ENCODE results near the gene CHAF1A. TPM values are rescaled to one million over a fixed set of nuclear protein-coding genes. Genes with fewer than 3 reads are reported as not detected.

The CHAF1A gene
- total RNA-seq, 1 donor from 2014 or later: 6.3 TPM

DNA sequence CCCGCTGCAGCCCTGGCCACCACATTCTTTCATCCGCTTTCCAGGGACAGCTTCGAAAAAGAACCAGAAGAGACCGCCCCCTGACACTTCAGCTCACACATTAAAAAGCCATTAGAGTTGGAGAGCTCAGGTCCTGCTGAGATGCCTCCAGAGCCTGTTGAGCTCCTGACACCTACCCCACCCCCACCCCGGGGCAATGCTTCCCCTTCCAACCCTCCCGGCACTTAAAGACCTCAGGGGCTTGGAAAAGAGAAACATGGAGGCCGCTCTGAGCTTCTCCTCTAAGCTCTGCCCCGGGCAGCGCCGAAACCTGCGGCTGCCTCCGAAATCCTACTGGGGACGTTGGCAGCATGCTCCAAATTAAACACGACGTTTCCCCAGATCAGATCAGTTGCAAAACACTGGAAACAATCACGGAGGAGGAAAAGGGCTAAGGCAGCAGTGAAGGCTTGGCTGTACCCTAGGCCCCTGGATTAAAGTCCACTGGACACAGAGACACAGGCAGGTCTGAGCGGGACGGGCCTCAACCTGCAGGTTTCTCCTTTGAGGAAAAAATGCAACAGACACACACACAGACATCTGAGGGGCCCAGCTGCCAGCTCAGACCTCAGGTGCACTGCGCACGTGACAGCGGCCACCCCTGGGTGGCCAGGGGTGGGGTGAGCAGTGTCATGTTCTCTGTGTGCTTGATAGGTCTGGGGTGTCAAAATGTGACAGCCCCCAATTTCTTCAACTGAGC, 11.7 kb upstream of the CHAF1A start:
- H3K4me1 ChIP-seq (ENCODE audit: control insufficient read depth in 3 of 3, insufficient read depth in 3 of 3, low read length in 3 of 3): peaks cover 54 to 76% (median 57%) of the 10 kb centered on the region in 3 donors

DNA sequence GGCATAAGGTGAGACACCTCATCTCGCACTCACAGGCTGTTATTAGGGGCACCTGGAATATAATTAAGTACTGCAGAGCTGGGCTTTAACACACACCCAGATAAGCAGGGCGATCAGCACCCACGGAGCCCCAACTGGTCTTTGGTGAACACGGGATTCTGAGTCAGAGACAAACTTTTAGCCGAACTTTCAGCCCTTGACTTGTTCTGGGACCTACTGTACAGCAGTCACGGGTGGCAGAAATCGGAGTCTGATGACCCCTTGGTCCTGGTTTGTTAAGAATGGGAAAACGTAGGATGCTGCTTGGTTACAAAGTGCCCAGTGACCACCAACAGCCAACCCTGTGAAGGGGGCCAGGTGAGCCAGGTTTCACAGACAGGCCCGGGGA, 11.1 kb upstream of the CHAF1A start:
- peak overlapping the region; percentile 83 for H3K27ac ChIP-seq (ENCODE audit: low read depth, low read length)
- peaks cover 54 to 76% (median 57%) of the 10 kb centered on the region in 3 donors for H3K4me1 ChIP-seq (ENCODE audit: control insufficient read depth in 3 of 3, insufficient read depth in 3 of 3, low read length in 3 of 3)
- peaks cover 0 to 5% (median 3%) of the 10 kb centered on the region in 3 donors for H3K36me3 ChIP-seq (ENCODE audit: control insufficient read depth in 3 of 3, insufficient read depth in 3 of 3, low read length in 3 of 3)
- peak overlapping the region; percentile 45 to 71 (median 47) for H3K9ac ChIP-seq (ENCODE audit: low read depth in 1 of 3, low read length in 3 of 3)
- peak overlapping the region; percentile 4 to 40 (median 17) for H3K4me3 ChIP-seq (ENCODE audit: low read length in 3 of 3)
- no peaks in the 10 kb centered on the region for H3K9me3 ChIP-seq (ENCODE audit: control insufficient read depth in 3 of 3, low read length in 3 of 3)
- H3K27me3 ChIP-seq (ENCODE audit: control insufficient read depth in 3 of 3, insufficient read depth in 3 of 3, low read length in 3 of 3): no peaks in the 10 kb centered on the region

More for the DNA sequence above, 11.7 kb upstream of the CHAF1A start:
- Histone ChIP-seq H3K27me3 (ENCODE audit: control insufficient read depth in 3 of 3, insufficient read depth in 3 of 3, low read length in 3 of 3) (no peaks in the 10 kb centered on the region), H3K9me3 (ENCODE audit: control insufficient read depth in 3 of 3, low read length in 3 of 3) (no peaks in the 10 kb centered on the region), H3K9ac (ENCODE audit: low read depth in 1 of 3, low read length in 3 of 3) (peak overlapping the region; percentile 44 to 71 (median 45)), H3K4me3 (ENCODE audit: low read length in 3 of 3) (peak overlapping the region; percentile 29 to 46 (median 40)), H3K27ac (ENCODE audit: low read depth, low read length) (peak overlapping the region; percentile 83), H3K36me3 (ENCODE audit: control insufficient read depth in 3 of 3, insufficient read depth in 3 of 3, low read length in 3 of 3) (peaks cover 0 to 5% (median 3%) of the 10 kb centered on the region in 3 donors)

DNA sequence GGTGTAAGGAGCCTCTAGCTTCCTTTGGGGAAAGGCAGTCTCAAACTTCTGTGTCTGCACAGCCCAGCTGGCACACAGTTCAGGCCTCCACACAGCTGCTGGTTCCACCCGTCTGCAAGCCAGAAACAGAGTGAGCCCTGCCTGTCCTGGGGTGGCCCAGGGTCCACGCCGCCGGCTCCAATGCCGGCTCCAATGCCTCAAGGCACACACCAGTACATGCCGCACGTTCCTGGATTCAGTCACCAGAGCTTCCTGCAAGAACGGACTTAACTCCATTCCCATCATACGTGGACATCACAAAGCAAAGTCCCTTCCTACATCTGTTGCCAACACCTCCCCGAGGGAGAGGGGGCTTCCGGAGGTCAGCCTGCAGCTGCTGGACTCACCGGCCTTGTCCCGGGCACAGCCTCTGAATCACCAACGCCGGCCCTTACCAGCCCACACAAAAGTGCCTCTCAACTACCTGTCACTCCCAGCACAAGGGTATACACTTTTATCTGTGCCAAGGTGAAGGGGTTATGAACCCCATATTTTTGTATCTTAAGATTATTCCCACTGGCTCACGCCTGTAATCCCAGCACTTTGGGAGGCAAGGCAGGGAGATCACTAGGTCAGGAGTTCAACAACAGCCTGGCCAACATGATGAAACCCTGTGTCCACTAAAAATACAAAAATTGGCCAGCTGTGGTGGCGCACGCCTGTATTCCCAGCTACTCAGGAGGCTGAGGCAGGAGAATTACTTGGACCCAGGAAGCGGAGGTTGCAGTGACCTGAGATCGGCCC, 10.5 kb upstream of the CHAF1A start:
- no peaks in the 10 kb centered on the region for H3K9me3 ChIP-seq (ENCODE audit: control insufficient read depth in 3 of 3, low read length in 3 of 3)
- peaks cover 0 to 5% (median 3%) of the 10 kb centered on the region in 3 donors for H3K36me3 ChIP-seq (ENCODE audit: control insufficient read depth in 3 of 3, insufficient read depth in 3 of 3, low read length in 3 of 3)
- peaks cover 58 to 77% (median 58%) of the 10 kb centered on the region in 3 donors for H3K4me1 ChIP-seq (ENCODE audit: control insufficient read depth in 3 of 3, insufficient read depth in 3 of 3, low read length in 3 of 3)
- H3K9ac ChIP-seq (ENCODE audit: low read depth in 1 of 3, low read length in 3 of 3): peak overlapping the region; percentile 45 to 71 (median 47)
- peak overlapping the region; percentile 4 to 35 (median 17) for H3K4me3 ChIP-seq (ENCODE audit: low read length in 3 of 3)
- peak overlapping the region; percentile 83 for H3K27ac ChIP-seq (ENCODE audit: low read depth, low read length)
- no peaks in the 10 kb centered on the region for H3K27me3 ChIP-seq (ENCODE audit: control insufficient read depth in 3 of 3, insufficient read depth in 3 of 3, low read length in 3 of 3)

DNA sequence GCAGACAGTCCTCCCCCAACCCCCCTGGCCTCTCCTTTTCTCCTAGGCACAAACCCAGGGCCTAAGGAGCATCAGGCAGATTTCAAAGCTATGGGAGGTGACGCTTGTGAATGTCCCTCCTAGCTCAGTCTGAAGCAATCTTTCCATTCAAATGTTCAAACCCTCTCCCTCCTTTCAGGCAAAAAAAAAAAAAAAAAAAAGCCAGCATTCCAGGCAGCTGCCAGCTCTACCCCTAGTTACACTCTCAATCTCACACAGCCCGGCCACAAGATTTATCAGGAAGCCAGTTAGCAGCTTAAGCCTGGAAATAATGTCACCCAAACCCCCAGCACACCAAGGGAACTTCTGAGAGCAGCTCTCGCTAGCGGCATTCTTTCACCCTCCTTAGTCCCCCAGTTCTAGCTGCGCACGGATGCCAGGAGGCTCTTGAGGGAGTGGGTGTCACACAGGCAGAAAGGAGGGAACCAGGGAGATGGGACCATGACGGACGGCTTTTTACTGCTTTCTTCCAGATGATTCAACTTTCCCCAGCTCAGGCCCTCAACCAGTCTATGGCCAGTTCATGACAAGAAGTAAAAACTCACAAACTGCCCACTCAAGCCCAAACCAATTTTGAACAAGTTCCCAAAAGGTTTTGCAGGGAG, 8.4 kb upstream of the CHAF1A start:
- Histone ChIP-seq H3K9ac (ENCODE audit: low read depth in 1 of 3, low read length in 3 of 3) (no peak overlapping the region), H3K36me3 (ENCODE audit: control insufficient read depth in 3 of 3, insufficient read depth in 3 of 3, low read length in 3 of 3) (peaks cover 0 to 7% (median 3%) of the 10 kb centered on the region in 3 donors), H3K4me3 (ENCODE audit: low read length in 3 of 3) (no peak overlapping the region)

DNA sequence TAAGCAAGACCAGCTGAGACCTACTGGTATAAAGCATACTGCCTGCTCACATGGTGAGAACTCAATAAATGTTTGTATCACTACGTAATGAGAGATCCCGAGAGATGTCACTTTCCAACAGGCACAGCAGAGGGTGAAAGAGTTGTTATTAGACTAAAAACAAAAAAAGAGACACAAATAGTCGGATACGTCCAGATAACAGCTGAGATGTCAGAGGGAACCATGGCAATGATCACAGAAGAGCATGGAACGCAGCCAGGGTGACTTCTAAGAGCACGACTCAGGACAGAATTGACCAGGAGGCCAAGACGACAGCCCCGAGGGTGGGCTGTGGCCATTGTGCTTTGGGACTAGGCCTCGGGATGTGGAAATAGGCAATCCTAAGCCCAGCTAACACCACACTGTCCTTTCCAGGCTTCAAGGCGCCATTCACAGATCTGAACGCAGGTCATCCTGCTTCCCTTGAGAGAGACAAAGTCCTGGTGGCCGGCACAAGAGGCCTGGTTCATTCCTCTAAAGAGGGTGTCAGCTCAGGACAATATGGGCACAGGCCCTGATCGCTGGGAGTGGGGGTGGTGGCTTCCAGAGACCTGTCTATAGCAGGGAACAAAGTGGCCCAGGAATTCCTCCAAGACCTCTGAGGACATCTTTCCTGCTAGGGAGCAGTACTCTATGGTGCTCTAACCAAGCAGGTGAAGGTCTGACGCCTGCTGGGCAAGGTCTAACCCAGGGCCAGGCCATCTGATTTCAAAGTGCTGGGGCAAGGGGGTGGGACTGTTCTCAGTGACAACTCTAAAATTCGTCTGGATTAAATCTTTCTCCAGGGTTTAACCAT, 5.3 kb upstream of the CHAF1A start:
- Histone ChIP-seq H3K36me3 (ENCODE audit: control insufficient read depth in 3 of 3, insufficient read depth in 3 of 3, low read length in 3 of 3) (peaks cover 0 to 7% (median 3%) of the 10 kb centered on the region in 3 donors), H3K27me3 (ENCODE audit: control insufficient read depth in 3 of 3, insufficient read depth in 3 of 3, low read length in 3 of 3) (no peaks in the 10 kb centered on the region), H3K9me3 (ENCODE audit: control insufficient read depth in 3 of 3, low read length in 3 of 3) (no peaks in the 10 kb centered on the region), H3K4me1 (ENCODE audit: control insufficient read depth in 3 of 3, insufficient read depth in 3 of 3, low read length in 3 of 3) (peaks cover 39 to 68% (median 43%) of the 10 kb centered on the region in 3 donors), H3K4me3 (ENCODE audit: low read length in 3 of 3) (peak overlapping the region in 1 of 3 donors; percentile 17), H3K27ac (ENCODE audit: low read depth, low read length) (peak overlapping the region; percentile 57), H3K9ac (ENCODE audit: low read depth in 1 of 3, low read length in 3 of 3) (peak overlapping the region; percentile 33 to 62 (median 43))

More for the DNA sequence above, 8.4 kb upstream of the CHAF1A start:
- Histone ChIP-seq H3K4me1 (ENCODE audit: control insufficient read depth in 3 of 3, insufficient read depth in 3 of 3, low read length in 3 of 3) (peaks cover 58 to 80% (median 62%) of the 10 kb centered on the region in 3 donors), H3K27ac (ENCODE audit: low read depth, low read length) (peak overlapping the region; percentile 44), H3K9me3 (ENCODE audit: control insufficient read depth in 3 of 3, low read length in 3 of 3) (no peaks in the 10 kb centered on the region), H3K27me3 (ENCODE audit: control insufficient read depth in 3 of 3, insufficient read depth in 3 of 3, low read length in 3 of 3) (no peaks in the 10 kb centered on the region)

DNA sequence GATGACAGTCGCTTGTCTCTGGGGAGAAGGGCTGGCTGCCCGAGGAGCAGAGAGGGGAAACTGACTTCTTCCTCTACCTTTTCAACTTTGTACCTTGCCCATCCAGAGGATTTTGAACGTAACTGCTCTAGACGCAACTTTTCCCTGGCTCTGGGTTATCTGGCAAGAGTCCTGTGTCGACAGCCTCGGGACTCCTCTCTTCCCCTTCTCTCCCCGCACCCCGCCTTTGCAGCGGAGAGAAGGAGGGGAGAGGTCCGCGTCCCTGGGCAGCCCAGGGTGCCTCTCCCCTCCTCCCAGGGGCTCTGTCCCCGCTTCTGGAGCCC, 2.7 kb upstream of the CHAF1A start:
- H3K36me3 ChIP-seq (ENCODE audit: control insufficient read depth in 3 of 3, insufficient read depth in 3 of 3, low read length in 3 of 3): peaks cover 0 to 7% (median 3%) of the 10 kb centered on the region in 3 donors
- no peaks in the 10 kb centered on the region for H3K27me3 ChIP-seq (ENCODE audit: control insufficient read depth in 3 of 3, insufficient read depth in 3 of 3, low read length in 3 of 3)
- H3K9me3 ChIP-seq (ENCODE audit: control insufficient read depth in 3 of 3, low read length in 3 of 3): no peaks in the 10 kb centered on the region
- peak overlapping the region; percentile 94 for H3K27ac ChIP-seq (ENCODE audit: low read depth, low read length)
- peaks cover 39 to 60% (median 44%) of the 10 kb centered on the region in 3 donors for H3K4me1 ChIP-seq (ENCODE audit: control insufficient read depth in 3 of 3, insufficient read depth in 3 of 3, low read length in 3 of 3)
- peak overlapping the region; percentile 54 to 92 (median 90) for H3K9ac ChIP-seq (ENCODE audit: low read depth in 1 of 3, low read length in 3 of 3)
- H3K4me3 ChIP-seq (ENCODE audit: low read length in 3 of 3): peak overlapping the region; percentile 73 to 91 (median 84)

DNA sequence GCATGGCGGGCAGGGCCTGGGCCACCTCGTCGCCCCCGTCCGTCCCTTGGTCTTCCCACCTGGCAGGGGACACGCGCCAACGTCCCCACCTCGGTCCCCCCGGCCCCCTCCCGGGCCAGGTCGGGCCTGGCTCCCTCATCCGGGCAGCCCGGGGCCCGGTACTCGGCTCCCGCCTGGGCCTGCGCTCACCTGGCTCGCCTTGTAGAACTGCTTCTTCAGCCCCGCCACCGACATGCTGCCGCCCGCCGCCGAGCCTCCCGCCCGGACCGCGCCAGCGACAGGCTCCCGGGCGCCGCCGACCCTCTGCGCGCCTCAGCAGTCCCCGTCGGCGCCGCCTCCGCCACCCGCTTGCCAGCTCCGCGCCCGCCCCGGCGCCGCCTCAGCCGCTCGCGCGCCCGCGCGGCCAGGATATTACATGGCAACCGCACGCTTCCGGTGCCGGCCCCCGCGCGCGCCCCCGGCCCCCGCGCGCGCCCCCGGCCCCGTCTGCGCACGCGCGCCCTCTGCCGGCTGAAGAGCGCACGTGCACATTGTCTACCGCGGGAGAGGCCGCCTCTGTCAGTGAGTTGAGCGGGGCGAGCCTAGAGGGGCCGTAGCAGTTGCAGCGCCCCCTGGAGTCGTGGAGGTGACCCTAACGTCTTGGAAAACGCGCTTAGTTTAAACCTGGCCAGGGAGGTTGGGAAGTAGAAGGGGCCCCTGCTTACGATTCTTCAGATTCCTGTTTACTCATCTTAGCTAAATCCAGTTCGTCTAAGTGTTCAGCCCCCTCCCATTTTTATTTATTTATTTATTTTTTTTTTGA, 2.1 kb upstream of the CHAF1A start, which contains the start of gene SH3GL1:
SH3GL1 (minus strand) TSS at position 413 of the 802 bp plus-strand sequence; CDS start at position 234, 179 bp downstream.
- no peaks in the 10 kb centered on the region for H3K27me3 ChIP-seq (ENCODE audit: control insufficient read depth in 3 of 3, insufficient read depth in 3 of 3, low read length in 3 of 3)
- H3K9ac ChIP-seq (ENCODE audit: low read depth in 1 of 3, low read length in 3 of 3): peak within 1 kb of the TSS; percentile 54 to 92 (median 90)
- peaks cover 39 to 55% (median 44%) of the 10 kb centered on the region in 3 donors for H3K4me1 ChIP-seq (ENCODE audit: control insufficient read depth in 3 of 3, insufficient read depth in 3 of 3, low read length in 3 of 3)
- peaks cover 0 to 3% (median 0%) of the 10 kb centered on the region in 3 donors for H3K36me3 ChIP-seq (ENCODE audit: control insufficient read depth in 3 of 3, insufficient read depth in 3 of 3, low read length in 3 of 3)
- H3K27ac ChIP-seq (ENCODE audit: low read depth, low read length): peak within 1 kb of the TSS; percentile 94
- H3K4me3 ChIP-seq (ENCODE audit: low read length in 3 of 3): peak within 1 kb of the TSS; percentile 73 to 91 (median 84)
- H3K9me3 ChIP-seq (ENCODE audit: control insufficient read depth in 3 of 3, low read length in 3 of 3): no peaks in the 10 kb centered on the region

DNA sequence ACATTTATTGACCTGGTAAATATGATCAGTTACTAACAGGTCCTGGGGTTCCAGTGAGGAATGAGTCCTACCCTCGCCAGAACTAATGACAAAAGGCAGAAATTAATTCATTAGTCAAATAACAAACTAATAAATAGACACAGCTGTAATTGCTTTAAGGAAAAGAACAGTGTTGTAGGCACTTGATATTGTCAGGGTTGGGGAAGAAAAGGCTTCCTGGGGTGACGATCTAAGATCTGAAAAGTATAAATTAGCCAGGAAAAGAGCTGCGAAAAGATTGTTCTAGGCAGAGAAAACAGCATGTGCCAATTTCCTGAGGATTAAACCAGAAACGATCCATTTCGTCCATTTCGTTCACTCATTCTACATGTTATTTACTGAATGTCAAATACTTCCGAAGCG, 670 bp upstream of the CHAF1A start:
- Histone ChIP-seq H3K27me3 (ENCODE audit: control insufficient read depth in 3 of 3, insufficient read depth in 3 of 3, low read length in 3 of 3) (no peaks in the 10 kb centered on the region), H3K9me3 (ENCODE audit: control insufficient read depth in 3 of 3, low read length in 3 of 3) (no peaks in the 10 kb centered on the region), H3K4me3 (ENCODE audit: low read length in 3 of 3) (peak overlapping the region; percentile 41 to 64 (median 63)), H3K9ac (ENCODE audit: low read depth in 1 of 3, low read length in 3 of 3) (peak overlapping the region; percentile 60 to 72 (median 70)), H3K27ac (ENCODE audit: low read depth, low read length) (peak overlapping the region; percentile 86), H3K36me3 (ENCODE audit: control insufficient read depth in 3 of 3, insufficient read depth in 3 of 3, low read length in 3 of 3) (peaks cover 0 to 3% (median 0%) of the 10 kb centered on the region in 3 donors), H3K4me1 (ENCODE audit: control insufficient read depth in 3 of 3, insufficient read depth in 3 of 3, low read length in 3 of 3) (peaks cover 37 to 51% (median 41%) of the 10 kb centered on the region in 3 donors)
